ENCODE data around the gene ARID5A. TPM values are rescaled to one million over a fixed set of nuclear protein-coding genes. Genes with fewer than 3 reads are reported as not detected.

Gene ARID5A
- total and polyA plus RNA-seq, 2 of the 13 experiments (the other 11 are each of a cell fraction or from before 2014, with no cell fraction given), result 6.0 to 9.5 TPM

DNA sequence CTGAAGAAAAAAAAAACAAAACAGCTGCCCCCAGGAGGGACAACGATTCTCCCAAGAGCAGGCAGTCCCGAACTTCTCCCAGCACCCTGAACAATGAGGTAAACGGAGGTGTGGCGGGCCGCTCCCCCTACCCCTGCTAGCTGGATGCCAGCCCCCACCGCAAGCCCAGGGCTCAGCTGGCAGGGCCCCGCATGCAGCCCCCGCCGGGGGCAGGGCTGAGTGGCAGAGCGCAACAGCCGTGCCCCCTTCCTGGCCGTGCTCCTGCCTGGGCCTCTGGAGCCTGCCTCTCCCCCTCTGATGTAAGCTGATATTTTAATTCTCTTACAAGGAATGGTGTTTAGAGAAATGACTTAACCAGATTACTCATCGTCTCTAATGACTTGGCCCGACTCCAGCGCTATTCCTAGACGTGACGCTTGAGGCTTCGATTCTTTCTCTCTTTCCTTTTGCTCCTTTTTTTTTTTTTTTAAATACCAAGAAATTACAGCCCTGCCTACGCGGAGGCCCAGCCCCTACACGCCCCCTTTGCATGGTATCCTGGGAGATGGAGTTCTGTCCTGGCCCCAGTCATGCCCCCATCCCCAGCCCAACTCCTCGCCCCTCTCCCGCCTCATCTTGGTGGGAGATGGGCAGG, 4.6 kb upstream of the ARID5A start (continued):
- TF ChIP-seq, protein P1, sequence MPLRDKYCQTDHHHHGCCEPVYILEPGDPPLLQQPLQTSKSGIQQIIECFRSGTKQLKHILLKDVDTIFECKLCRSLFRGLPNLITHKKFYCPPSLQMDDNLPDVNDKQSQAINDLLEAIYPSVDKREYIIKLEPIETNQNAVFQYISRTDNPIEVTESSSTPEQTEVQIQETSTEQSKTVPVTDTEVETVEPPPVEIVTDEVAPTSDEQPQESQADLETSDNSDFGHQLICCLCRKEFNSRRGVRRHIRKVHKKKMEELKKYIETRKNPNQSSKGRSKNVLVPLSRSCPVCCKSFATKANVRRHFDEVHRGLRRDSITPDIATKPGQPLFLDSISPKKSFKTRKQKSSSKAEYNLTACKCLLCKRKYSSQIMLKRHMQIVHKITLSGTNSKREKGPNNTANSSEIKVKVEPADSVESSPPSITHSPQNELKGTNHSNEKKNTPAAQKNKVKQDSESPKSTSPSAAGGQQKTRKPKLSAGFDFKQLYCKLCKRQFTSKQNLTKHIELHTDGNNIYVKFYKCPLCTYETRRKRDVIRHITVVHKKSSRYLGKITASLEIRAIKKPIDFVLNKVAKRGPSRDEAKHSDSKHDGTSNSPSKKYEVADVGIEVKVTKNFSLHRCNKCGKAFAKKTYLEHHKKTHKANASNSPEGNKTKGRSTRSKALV (CRISPR knock-in tag; IDR thresholded peaks at IDR 0.05), result 0 out of 2 replicates have a peak, but pooled peaks have one; percentile 22
- TF ChIP-seq ZNF124 (CRISPR knock-in tag; IDR thresholded peaks at IDR 0.05) (no peak), SOX13 (IDR thresholded peaks at IDR 0.05) (no peak), SOX13 (CRISPR knock-in tag; conservative IDR thresholded peaks at IDR 0.05 in 1 of 2, IDR thresholded peaks at IDR 0.05 in 1 of 2) (no peak), CHCHD3 (CRISPR knock-in tag; IDR thresholded peaks at IDR 0.05) (no peak), ZNF335 (CRISPR knock-in tag; IDR thresholded peaks at IDR 0.05) (no peak), SUZ12 (IDR thresholded peaks at IDR 0.05; ENCODE audit: low read depth, low read length) (peak; percentile 24; the same call in 1 of the 2 replicates), ZBTB3 (CRISPR knock-in tag; IDR thresholded peaks at IDR 0.05; ENCODE audit: borderline replicate concordance, low read depth) (no peak), ZBED4 (CRISPR knock-in tag; IDR thresholded peaks at IDR 0.05; ENCODE audit: borderline replicate concordance) (no peak), RFX1 (IDR thresholded peaks at IDR 0.05) (no peak), ZBTB8A (CRISPR knock-in tag; IDR thresholded peaks at IDR 0.05; ENCODE audit: borderline replicate concordance, low read depth) (no peak)
